Nephron (organoid): ENCODE data around the gene FN1.

Source experiments
- H3K27ac Mint-ChIP-seq, 3 experiments: 2 replicates each; pipeline ENCODE4 v1.8.0; 2020; ENCODE audit warnings: mixed read lengths in 3 of 3, mild to moderate bottlenecking in 2 of 3, moderate library complexity in 1 of 3
- H3K27me3 Mint-ChIP-seq: 2 replicates; pipeline ENCODE4 v1.8.0; 2021; ENCODE audit warnings: low read depth, mild to moderate bottlenecking, moderate library complexity, mixed read lengths
- H3K36me3 Mint-ChIP-seq: 2 replicates; pipeline ENCODE4 v1.8.0; 2020; ENCODE audit warnings: low read depth, mixed read lengths
- H3K4me1 Mint-ChIP-seq: 2 replicates; pipeline ENCODE4 v1.8.0; 2020; ENCODE audit warnings: mixed read lengths
- H3K4me3 Mint-ChIP-seq, 3 experiments: 2 replicates each; pipeline ENCODE4 v1.8.0; 2020; ENCODE audit warnings: mild to moderate bottlenecking in 3 of 3, mixed read lengths in 3 of 3, moderate library complexity in 2 of 3
- H3K9me3 Mint-ChIP-seq: 2 replicates; pipeline ENCODE4 v1.8.0; 2020; ENCODE audit warnings: mixed read lengths
- TF ChIP-seq, protein P1 (sequence below), 3 experiments: fragments of 200-600 bp; sonication (generic); IDR thresholded peaks; one replicate each; pipeline ENCODE4 v1.5.0; 2021; ENCODE audit warnings: antibody characterized with exemption in 3 of 3; ENCODE audit not compliant: unreplicated experiment in 3 of 3

FN1 gene

DNA sequence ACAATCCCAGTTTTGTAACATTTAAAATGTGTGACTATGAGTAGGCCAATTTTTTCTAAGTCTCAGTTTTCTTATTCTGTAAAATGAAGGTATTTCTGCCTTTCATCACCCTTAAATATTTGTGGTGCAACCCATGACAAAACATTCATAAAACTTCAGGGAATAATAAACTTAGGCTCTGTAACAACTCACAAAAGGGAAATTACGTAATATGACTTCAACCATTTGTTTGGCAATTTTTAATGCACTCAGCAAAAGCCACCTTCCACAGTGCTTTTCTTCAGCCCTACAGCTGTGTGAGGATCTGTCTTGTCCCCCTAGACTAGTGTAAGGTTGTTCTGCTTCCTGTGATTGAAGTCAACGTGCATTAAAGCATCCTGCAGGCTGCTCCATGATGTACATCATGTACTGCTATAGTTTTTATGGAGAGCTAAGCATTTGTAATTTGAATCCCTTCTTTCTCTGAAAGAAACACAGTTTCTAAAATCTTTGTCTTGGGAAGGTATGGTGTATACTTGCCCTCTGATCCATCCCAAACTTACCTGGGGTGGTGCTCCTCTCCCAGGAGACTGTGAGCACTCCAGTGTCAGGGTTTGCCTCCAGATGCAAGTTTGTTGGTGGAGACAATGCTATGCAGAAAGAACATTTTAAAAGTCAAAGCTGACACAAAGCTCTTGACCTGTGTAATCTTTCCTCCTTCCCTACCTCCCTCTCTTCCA is 39.1 kb downstream of the FN1 start:
- no peaks in the 10 kb centered on the region for H3K9me3 Mint-ChIP-seq
- H3K36me3 Mint-ChIP-seq, result peaks cover 64% of the 10 kb centered on the region
- no peaks in the 10 kb centered on the region for H3K4me1 Mint-ChIP-seq
- H3K4me3 Mint-ChIP-seq, result no peak overlapping the region
- H3K27ac Mint-ChIP-seq, result no peak overlapping the region
- TF ChIP-seq, protein P1, sequence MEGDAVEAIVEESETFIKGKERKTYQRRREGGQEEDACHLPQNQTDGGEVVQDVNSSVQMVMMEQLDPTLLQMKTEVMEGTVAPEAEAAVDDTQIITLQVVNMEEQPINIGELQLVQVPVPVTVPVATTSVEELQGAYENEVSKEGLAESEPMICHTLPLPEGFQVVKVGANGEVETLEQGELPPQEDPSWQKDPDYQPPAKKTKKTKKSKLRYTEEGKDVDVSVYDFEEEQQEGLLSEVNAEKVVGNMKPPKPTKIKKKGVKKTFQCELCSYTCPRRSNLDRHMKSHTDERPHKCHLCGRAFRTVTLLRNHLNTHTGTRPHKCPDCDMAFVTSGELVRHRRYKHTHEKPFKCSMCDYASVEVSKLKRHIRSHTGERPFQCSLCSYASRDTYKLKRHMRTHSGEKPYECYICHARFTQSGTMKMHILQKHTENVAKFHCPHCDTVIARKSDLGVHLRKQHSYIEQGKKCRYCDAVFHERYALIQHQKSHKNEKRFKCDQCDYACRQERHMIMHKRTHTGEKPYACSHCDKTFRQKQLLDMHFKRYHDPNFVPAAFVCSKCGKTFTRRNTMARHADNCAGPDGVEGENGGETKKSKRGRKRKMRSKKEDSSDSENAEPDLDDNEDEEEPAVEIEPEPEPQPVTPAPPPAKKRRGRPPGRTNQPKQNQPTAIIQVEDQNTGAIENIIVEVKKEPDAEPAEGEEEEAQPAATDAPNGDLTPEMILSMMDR (IDR thresholded peaks at IDR 0.05; ENCODE audit: unreplicated experiment in 3 of 3), result no peak
- no peaks in the 10 kb centered on the region for H3K27me3 Mint-ChIP-seq

DNA sequence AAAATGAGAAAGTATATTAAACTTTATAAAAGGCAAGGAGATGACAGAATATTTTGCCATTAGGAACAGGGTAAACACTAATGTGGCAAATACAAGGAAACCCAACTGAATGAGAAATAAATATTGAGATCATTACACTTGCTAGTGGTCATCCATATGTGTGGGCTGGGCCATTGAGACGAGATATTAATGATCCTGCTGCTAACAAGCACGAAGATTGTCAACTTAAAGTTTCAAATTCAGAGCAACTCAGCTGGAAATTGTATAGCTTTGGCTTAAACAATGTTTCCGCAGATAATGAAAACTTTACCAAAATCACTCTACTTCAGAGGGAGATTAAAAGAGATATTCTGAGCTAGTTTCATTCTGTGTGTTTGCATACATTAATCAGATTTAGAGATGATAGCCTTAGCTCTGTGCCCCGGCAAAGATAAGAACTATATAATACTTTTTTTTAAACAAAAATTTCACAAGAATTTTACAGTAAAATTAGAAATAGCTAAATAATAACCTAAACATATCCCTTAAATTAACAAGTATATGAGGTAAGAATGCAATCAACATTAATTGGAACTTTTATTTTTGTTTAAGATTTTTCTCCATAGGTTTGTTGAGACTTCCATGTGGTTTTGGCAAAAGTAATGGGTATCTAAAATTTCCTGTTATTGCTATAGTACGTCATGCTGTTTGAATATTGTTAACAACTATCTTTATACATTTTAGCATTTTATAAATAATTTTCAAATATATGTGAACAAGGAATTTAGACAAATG is 40.0 kb downstream of the FN1 start:
- no peaks in the 10 kb centered on the region for H3K9me3 Mint-ChIP-seq
- no peak overlapping the region for H3K4me3 Mint-ChIP-seq
- H3K27ac Mint-ChIP-seq, result no peak overlapping the region
- peaks cover 68% of the 10 kb centered on the region for H3K36me3 Mint-ChIP-seq
- no peaks in the 10 kb centered on the region for H3K4me1 Mint-ChIP-seq
- H3K27me3 Mint-ChIP-seq, result no peaks in the 10 kb centered on the region
- TF ChIP-seq, protein P1 (IDR thresholded peaks at IDR 0.05; ENCODE audit: unreplicated experiment in 3 of 3), result no peak

DNA sequence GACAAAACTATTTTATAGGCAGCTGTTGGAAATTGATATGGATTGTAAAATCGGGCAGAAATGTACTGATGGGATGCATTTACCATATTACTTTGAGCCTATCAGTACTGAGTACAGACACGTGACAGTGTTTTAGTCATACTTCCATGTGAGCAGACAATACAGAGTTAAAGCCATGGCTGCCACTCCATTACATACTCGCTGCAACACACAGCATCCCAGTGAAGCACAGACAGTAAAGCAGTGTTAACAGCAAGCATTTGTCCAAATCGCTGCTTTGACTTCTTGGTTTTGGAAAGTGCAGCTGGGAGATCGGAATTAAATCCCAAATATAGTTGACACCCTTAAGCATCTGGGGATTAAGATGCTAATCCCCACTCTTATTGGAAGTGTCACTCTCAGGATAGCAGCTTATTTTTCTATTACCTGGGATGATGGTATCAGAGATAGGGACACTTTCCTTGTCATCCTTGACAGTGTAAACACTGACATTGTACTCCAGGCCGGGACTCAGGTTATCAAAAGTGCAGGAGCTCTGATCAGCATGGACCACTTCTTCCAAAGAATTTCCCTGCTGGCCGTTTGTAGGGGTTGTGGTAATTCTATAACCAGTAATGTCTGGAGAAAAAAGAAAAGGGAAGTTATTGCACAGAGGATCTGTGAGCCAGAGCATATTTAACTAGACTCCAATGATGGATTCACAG is 41.6 kb downstream of the FN1 start:
- TF ChIP-seq, protein P1 (IDR thresholded peaks at IDR 0.05; ENCODE audit: unreplicated experiment in 3 of 3), result no peak
- Mint-ChIP-seq H3K36me3 (peaks cover 75% of the 10 kb centered on the region), H3K4me1 (no peaks in the 10 kb centered on the region), H3K27me3 (no peaks in the 10 kb centered on the region), H3K27ac (no peak overlapping the region), H3K4me3 (no peak overlapping the region), H3K9me3 (no peaks in the 10 kb centered on the region)

DNA sequence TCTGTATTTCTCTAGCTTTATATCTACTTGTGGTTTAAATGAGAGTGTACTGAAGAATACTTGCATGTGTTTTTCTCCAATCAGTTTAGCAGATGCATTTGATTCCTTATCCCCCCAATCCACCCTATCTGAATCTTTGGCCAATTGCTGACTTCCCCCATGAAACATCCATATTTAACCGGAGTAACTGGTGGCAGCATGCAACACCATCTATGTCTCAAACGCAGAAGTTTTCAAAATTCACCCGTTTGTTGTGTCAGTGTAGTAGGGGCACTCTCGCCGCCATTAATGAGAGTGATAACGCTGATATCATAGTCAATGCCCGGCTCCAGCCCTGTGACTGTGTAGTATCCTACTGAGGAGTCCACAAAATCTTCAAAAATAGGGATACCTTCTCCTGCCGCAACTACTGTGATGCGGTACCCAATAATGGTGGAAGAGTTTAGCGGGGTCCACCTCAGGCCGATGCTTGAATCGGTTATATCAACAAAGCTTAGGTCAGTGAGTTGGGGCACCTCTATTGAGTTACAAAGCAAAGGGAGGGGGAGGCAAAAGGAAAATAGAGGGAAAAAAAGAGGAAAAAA is 43.1 kb downstream of the FN1 start:
- TF ChIP-seq, protein P1 (IDR thresholded peaks at IDR 0.05; ENCODE audit: unreplicated experiment in 3 of 3), result no peak
- Mint-ChIP-seq H3K27me3 (no peaks in the 10 kb centered on the region), H3K4me3 (no peak overlapping the region), H3K4me1 (no peaks in the 10 kb centered on the region), H3K27ac (no peak overlapping the region), H3K9me3 (no peaks in the 10 kb centered on the region), H3K36me3 (peaks cover 65% of the 10 kb centered on the region)

DNA sequence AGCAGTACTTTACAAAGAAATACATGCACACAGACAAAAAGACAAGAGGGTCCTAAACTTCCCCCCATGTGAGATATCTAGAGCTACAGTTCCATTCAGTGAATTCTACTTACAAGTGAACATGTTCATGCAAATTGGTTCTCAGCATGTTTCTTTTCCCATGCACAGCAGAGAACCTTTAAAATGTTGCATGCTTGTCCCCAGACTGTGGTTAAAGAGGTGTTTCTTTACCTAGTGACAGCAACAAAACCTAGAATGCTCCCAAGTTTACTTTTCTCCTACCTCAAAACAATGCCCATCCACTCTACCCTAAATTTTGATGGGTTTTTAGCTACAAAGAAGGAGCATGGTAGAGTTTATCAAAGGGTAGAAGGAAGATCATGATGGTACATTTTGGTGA is 43.7 kb downstream of the FN1 start:
- H3K27me3 Mint-ChIP-seq, result no peaks in the 10 kb centered on the region
- H3K9me3 Mint-ChIP-seq, result no peaks in the 10 kb centered on the region
- H3K27ac Mint-ChIP-seq, result no peak overlapping the region
- H3K36me3 Mint-ChIP-seq, result peaks cover 61% of the 10 kb centered on the region
- no peaks in the 10 kb centered on the region for H3K4me1 Mint-ChIP-seq
- no peak overlapping the region for H3K4me3 Mint-ChIP-seq
- TF ChIP-seq, protein P1 (IDR thresholded peaks at IDR 0.05; ENCODE audit: unreplicated experiment in 3 of 3), result no peak
